ENCODE measurements around the gene CISTR.

CISTR gene

GRCh38 chr12:53739214-53740129 lies 12.3 kb downstream of the CISTR start:
- no peak for TF ChIP-seq CTCF (conservative IDR thresholded peaks at IDR 0.05)
- H3K27ac ChIP-seq: no peak overlapping the region

GRCh38 chr12:53738406-53739213 lies 13.2 kb downstream of the CISTR start:
- no peak overlapping the region for H3K27ac ChIP-seq
- TF ChIP-seq CTCF (conservative IDR thresholded peaks at IDR 0.05): no peak

- no peak overlapping the region for H3K27ac ChIP-seq
- TF ChIP-seq CTCF (conservative IDR thresholded peaks at IDR 0.05): no peak
These were observed 13.8 kb downstream of the CISTR start for GRCh38 chr12:53737951-53738405.

GRCh38 chr12:53737093-53737808 lies 14.5 kb downstream of the CISTR start:
- no peak for TF ChIP-seq CTCF (conservative IDR thresholded peaks at IDR 0.05)
- no peak overlapping the region for H3K27ac ChIP-seq

GRCh38 chr12:53736592-53736991 lies 15.2 kb downstream of the CISTR start:
- no peak overlapping the region for H3K27ac ChIP-seq
- TF ChIP-seq CTCF (conservative IDR thresholded peaks at IDR 0.05): no peak

GRCh38 chr12:53735556-53735955 lies 16.2 kb downstream of the CISTR start:
- no peak for TF ChIP-seq CTCF (conservative IDR thresholded peaks at IDR 0.05)

GRCh38 chr12:53734425-53734824 lies 17.4 kb downstream of the CISTR start:
- no peak for TF ChIP-seq CTCF (conservative IDR thresholded peaks at IDR 0.05)
- no peak overlapping the region for H3K27ac ChIP-seq

More at GRCh38 chr12:53735556-53735955, 16.2 kb downstream of the CISTR start:
- H3K27ac ChIP-seq: no peak overlapping the region

Data from VCaP (cell line).